ENCODE measurements around the gene LYZL6.

DNA sequence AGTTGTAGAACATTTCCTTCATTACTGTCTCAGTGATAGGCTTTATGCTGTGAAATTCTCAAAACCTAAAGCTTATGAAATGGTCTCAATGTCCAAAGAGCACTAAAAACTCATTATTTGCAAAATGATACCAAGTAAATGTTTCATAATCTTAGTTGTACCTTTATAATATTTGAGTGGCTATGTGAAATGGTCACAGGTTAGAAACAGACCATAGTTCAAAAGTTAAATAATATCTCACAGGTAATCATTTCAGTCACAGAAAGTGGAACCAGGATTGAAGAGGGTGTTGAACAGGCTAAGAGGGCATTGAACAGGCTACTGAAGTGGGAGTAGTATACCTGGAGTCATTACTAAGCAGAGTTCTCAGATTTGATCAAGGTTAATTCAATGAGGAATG is 15.8 kb downstream of the LYZL6 start:
- TF ChIP-seq, protein P1, sequence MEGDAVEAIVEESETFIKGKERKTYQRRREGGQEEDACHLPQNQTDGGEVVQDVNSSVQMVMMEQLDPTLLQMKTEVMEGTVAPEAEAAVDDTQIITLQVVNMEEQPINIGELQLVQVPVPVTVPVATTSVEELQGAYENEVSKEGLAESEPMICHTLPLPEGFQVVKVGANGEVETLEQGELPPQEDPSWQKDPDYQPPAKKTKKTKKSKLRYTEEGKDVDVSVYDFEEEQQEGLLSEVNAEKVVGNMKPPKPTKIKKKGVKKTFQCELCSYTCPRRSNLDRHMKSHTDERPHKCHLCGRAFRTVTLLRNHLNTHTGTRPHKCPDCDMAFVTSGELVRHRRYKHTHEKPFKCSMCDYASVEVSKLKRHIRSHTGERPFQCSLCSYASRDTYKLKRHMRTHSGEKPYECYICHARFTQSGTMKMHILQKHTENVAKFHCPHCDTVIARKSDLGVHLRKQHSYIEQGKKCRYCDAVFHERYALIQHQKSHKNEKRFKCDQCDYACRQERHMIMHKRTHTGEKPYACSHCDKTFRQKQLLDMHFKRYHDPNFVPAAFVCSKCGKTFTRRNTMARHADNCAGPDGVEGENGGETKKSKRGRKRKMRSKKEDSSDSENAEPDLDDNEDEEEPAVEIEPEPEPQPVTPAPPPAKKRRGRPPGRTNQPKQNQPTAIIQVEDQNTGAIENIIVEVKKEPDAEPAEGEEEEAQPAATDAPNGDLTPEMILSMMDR (IDR thresholded peaks at IDR 0.05; ENCODE audit: poor library complexity): no peak
- TF ChIP-seq EZH2 (IDR thresholded peaks at IDR 0.05; ENCODE audit: borderline replicate concordance): no peak

All from hepatocyte (in vitro differentiated cells).